ENCODE measurements around the gene LGR5.

GRCh38 chr12:71461787-71462328 is 22.3 kb downstream of the LGR5 start:
- TF ChIP-seq CCAR2 (IDR thresholded peaks at IDR 0.05; ENCODE audit: low read depth, low read length), result no peak
- TF ChIP-seq ZFX (CRISPR knock-in tag; IDR thresholded peaks at IDR 0.05), result no peak
- no peak for TF ChIP-seq FOXK2 (conservative IDR thresholded peaks at IDR 0.05 in 1 of 2, IDR thresholded peaks at IDR 0.05 in 1 of 2; ENCODE audit: low read depth in 2 of 2)
- TF ChIP-seq NCOA4 (IDR thresholded peaks at IDR 0.05; ENCODE audit: partially characterized antibody), result no peak
- no peak for TF ChIP-seq C11orf30 (IDR thresholded peaks at IDR 0.05; ENCODE audit: low read depth)

Measured in K562 (cell line).